NK-92 (cell line): ENCODE data around the gene PAGE2.
"Not testable (repeated sequence)": the region's sequence is repeated elsewhere in the genome, so short reads cannot be mapped to it uniquely, and the experiment has no call there.

ENCODE experiments used
- DNase-seq: peaks from one replicate; lab custom pipeline; 2025; ENCODE audit not compliant: unreplicated experiment; lab: John Stamatoyannopoulos, UW

The PAGE2 gene, protein sequence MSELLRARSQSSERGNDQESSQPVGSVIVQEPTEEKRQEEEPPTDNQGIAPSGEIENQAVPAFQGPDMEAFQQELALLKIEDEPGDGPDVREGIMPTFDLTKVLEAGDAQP

DNA sequence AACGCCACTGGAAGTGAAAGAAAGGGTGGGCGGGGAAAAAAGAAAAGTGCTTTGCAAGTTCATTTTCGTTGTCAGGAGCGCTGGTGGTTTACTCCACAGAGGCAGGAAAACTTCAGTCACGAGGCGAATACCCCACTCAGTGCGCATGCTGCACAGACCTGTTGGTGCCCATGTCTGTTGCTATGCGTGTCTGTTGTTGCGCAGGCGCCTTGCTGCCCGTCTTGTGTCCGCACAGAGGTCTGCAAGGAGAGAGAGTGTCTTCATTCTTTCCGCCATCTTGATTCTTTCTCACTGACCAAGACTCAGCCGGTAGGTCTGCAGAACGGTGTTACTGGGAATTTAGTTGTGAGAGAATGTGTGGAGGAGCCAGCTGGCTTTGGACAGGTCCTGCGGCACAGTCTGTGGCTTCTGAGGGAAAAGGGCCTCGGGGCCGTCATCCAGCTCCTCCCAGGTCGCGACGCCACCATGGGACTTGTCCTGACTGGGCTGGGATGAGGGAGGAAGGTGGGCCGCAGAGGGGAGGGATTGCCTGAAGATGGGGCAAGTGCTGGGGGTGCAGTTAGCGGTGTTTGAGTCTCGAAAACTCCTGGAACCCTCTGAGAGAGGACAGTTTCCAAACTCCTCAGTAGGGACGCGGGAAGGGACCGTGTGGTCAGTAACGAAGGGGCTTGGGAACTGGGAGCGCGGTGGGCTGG, at the start of gene PAGE2:
Gene PAGE2, plus strand, starts transcription at position 224 of the 695 bp plus-strand sequence. CDS start 1,003 bp downstream, outside the sequence.
- no peak for DNase-seq

GRCh38 chrX:55039471-55039870, 49.3 kb upstream of the PAGE2 start:
- no peak for DNase-seq

- DNase-seq = no peak
Measured at GRCh38 chrX:55041514-55041913, 47.3 kb upstream of the PAGE2 start.

DNA sequence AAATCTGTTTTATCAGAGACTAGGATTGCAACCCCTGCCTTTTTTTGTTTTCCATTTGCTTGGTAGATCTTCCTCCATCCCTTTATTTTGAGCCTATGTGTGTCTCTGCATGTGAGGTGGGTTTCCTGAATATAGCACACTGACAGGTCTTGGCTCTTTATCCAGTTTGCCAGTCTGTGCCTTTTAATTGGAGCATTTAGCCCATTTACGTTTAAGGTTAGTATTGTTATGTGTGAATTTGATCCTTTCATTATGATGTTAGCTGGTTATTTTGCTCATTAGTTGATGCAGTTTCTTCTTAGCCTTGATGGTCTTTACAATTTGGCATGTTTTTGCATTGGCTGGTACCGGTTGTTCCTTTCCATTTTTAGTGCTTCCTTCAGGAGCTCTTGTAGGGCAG, 38.2 kb upstream of the PAGE2 start:
- not testable (repeated sequence) for DNase-seq

DNA sequence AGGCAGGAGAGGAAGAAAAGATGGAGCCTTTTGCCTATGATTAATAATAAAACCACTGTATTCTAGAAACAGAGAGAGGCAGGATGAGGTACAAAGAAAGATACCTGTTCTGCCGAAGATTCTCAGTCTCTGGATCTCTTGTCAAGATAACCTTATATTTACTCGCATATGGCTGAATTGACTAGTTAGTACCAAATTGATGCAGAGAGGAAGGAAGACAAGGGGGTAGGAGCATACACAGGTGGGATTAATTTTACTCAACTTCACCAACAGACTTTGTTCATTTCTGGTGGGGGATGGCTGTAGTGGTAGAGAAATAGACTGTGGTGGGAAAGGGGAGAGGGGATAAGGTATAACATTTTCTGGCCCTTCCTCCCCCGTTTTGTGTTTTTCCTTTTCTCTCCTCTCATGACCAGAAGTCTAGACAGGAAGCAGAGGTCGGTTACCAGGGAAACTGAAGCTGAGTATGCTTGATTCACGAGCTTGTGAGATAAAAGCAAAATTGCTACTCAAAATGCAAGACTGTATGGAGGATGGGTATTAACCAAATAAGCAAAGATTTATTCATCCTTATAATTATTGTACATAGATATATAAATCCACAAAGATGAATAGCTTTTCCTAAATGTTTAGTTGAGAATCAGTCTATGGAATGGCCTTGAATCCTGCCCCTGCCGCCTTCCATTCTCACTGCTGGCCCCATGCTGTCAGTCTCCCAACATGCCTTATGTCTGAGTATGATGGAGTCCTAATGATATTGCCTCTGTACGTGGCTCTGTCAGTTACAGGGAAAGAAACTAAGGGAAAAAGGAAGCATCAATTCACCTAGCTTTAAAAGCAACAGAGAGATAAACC, 31.8 kb upstream of the PAGE2 start:
- no peak for DNase-seq

- DNase-seq = no peak
Measured at GRCh38 chrX:55057675-55058249, 31.1 kb upstream of the PAGE2 start.

GRCh38 chrX:55067180-55067579, 21.6 kb upstream of the PAGE2 start:
- DNase-seq = not testable (repeated sequence)

DNA sequence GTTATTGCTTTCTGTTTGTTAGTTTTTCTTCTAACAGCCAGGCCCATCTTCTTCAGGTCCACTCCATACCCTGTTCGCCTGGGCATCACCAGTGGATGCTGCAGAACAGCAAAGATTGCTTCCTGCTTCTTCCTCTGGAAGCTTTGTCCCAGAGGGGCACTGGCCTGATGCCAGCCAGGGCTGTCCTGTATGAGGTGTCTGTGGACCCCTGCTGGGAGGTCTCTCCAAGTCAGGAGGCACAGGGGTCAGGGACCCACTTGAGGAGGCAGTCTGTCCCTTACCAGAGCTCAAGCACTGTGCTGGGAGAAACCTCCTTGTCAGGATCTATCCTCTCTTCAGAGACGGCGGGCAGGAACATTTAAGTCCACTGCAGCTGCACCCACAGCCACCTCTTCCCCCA, 16.5 kb upstream of the PAGE2 start:
- DNase-seq = no peak

DNA sequence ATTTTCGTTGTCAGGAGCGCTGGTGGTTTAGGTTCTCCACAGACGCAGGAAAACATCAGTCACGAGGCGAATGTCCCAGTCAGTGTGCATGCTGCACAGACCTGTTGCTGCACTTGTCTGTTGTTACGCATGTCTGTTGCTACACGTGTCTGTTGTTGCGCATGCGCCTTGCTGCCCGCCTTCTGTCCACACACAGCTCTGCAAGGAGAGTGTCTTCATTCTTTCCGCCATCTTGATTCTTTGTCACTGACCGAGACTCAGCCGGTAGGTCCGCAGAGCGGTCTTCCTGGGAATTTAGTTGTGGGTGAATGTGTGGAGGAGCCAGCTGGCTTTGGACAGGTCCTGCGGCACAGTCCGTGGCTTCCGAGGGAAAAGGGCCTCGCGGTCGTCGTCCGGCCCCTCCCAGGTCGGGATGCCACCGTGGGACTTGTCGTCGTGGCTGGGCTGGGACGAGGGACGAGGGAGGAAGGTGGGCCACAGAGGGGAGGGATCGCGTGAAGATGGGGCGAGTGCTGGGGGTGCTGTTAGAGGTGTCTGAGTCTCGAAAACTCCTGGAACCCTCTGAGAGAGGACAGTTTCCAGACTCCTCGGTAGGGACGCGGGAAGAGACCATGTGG, 13.9 kb upstream of the PAGE2 start, which contains the start of gene PAGE2B:
Gene PAGE2B, plus strand, starts transcription at position 180 of the 617 bp plus-strand sequence. CDS start 1,012 bp downstream, outside the sequence.
- no peak for DNase-seq

GRCh38 chrX:55098691-55099090, 9.9 kb downstream of the PAGE2 start:
- no peak for DNase-seq

GRCh38 chrX:55099162-55099561, 10.3 kb downstream of the PAGE2 start:
- DNase-seq = no peak

DNA sequence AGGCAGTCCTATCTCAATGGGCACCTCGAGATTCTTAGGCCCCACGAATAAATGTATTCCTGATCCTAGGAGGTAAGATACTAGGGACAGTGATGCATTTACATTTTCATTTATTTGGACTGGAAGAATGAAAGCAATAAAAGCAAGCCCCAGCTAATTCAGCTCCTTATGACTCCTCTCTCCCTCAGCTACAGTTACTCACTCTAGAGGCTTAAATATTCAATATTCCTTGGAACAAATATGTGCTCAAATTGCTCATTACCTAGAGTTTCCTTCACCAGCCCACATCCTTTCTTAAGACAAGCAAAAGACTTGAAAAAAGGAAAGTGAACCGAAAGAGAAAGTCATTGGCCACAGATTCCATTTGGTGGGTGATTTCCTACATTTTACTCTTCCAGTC, 13.9 kb downstream of the PAGE2 start:
- no peak for DNase-seq

DNA sequence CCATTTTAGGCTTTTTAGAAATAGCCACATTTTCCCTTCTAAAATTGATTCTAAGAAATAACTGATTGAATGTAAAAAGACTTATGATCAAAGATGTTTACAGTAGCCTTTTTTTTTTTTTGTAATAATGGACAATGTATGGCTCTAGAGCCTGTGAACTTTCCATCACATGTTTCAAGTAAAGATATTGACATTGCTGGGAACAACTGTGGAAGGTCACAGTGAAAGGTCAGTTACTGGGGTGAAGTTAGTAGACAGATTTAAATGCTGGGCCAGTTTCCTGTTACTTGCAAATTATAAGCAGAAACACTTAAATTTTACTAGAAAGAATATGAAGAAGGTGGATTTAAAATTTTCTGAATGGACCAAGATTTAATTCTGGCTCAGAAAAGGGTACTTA, 18.4 kb downstream of the PAGE2 start:
- DNase-seq = no peak

DNA sequence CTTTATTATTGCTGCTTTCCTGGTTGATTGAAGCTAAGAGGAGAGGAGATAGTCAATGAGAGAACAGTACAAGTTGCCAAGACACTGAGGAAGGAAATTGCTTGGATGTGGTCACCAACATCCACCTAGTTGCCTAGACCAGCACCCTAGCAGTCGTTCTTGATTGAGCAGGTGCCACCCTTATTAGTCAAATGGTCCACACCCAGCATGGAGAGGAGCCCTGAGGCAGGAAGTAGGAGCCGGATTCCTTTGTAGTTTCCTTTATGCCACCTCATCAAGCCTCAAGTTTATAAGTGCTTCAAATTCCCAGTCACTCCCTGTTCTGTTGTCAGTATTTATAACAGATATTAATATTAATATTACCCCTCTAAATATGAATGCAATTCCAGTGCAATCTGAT, 19.1 kb downstream of the PAGE2 start:
- no peak for DNase-seq

DNA sequence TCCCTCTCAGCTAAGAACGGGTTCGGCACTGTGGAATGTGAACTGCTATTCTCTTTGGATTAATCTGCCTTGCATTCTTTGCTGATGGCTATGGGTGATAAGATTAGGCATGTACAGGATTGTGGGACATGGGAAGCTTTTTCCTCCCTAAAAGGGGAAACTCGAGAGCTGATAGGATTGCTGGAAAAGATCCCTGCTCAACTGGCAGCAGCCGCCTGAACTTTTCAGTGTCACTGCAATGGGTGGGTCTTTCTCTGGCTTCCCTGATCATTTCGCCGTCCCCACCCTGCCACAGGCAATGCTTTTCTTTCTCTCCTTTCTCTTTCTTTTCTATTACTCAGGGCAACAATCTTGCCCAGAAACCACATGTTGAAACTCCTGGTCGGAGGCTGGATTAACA, 20.5 kb downstream of the PAGE2 start:
- no peak for DNase-seq

- DNase-seq = no peak
Measured at GRCh38 chrX:55111578-55112254, 22.9 kb downstream of the PAGE2 start.

- not testable (repeated sequence) for DNase-seq
Measured at GRCh38 chrX:55116589-55116988, 27.8 kb downstream of the PAGE2 start.

GRCh38 chrX:55118574-55118973, 29.8 kb downstream of the PAGE2 start:
- DNase-seq = no peak

GRCh38 chrX:55119271-55119670, 30.5 kb downstream of the PAGE2 start:
- no peak for DNase-seq

- no peak for DNase-seq
Measured at GRCh38 chrX:55119712-55120111, 30.9 kb downstream of the PAGE2 start.
